GM20000 (cell line): ENCODE data around the gene SCAP.
"Not testable (repeated sequence)": the region's sequence is repeated elsewhere in the genome, so short reads cannot be mapped to it uniquely, and the experiment has no call there.

Source experiments
- DNase-seq: peaks from one replicate; pipeline ENCODE4 v3.0.0; 2012; ENCODE audit warnings: low spot score
- CTCF ChIP-seq: IDR thresholded peaks from 2 replicates; pipeline ENCODE4 v1.5.1; 2012; ENCODE audit warnings: mild to moderate bottlenecking, control low read depth; ENCODE audit errors: extremely low read depth, missing control alignments

Gene SCAP

DNA sequence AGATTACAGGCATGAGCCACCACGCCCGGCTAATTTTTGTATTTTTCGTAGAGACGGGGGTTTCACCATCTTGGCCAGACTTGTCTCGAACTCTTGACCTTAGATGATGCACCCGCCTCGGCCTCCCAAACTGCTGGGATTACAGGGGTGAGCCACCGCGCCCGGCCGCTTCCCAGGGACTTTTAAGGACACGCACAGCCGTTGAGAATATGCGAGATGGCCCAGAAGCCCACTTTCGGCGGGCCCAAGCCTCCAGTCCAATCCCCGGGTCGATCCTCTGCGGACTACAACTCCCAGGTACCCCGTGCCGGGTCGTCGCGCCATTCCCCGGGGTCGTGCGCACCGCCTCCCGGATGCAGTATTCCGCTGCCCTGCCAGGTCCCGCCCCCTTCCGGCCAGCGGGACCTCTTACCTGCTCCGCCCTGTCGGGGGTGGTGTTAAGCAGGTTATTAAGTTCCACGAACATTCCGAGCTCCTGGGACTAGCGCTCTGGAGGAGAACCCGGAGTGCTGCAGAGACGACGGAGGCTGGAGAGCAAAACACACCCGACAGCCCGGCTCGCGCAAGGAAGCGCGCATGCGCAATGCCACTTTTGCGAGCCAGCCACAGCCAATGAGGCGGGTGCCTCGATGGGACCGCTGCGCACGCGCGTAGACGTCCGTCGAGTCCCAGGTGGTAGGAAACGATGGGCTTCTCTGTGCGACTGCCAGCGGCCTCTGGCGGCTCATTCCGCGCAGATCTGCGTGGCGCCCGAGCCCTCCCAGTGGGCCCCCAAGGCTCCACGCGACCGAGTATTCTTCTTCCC, 37.6 kb upstream of the SCAP start, which contains the start of gene ELP6:
Gene ELP6 (minus strand): TSS at position 588 of the 805 bp plus-strand sequence. CDS start 122 bp downstream, at position 466.
- peak; percentile 92 for DNase-seq
- TF ChIP-seq CTCF: peak; percentile 94

DNA sequence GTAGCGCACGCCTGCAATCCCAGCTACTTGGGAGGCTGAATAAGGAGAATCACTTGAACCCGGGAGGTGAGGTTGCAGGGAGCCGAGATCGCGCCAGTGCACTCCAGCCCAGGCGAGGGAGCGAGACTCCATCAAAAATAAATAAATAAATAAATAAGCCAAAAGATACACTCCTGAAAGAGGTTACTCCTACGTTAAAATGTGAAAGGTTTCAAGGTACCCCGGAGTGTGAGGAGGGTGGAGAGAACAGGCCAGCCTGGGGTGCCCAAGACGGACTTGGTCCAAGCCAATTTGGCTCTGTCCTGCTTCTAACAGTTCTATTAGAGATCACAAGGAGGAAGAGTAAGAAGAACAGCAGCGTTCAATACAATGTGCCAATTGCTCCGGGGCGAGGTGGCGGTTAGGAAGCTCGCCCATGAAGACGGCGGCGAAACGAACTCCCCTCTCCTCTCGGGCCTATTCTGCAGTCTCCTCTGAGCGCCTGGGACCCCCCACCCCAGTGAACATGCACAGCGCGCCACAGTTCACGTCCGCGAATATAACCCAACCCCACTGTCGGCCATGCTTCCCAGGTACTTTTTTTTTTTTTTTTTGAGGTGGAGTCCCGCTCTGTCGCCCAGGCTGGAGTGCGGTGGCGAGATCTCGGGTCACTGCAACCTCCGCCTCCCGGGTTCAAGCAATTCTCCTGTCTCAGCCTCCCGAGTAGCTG, 36.8 kb upstream of the SCAP start:
- TF ChIP-seq CTCF: no peak
- DNase-seq: no peak

GRCh38 chr3:47505267-47505666, 29.5 kb upstream of the SCAP start:
- not testable (repeated sequence) for DNase-seq

DNA sequence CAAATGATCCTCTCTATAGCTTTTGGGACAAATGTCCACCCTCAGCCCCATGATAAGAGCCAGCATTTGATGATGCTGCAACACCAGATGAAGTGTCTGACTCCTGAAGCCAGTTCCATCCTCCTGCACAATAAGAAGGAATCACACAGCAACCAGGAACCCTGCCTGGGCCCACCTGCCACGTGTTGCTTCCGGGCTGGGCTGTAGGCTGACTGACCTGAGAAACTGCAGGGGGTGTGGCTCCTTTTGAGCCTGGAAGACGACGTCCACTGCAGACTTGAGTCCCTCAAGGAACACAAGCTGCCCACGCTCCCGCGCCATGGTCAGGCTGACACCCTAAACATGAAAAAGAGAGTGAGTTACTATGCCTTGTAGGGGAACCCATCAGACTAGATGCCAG, 28.4 kb upstream of the SCAP start:
- TF ChIP-seq CTCF: no peak

DNA sequence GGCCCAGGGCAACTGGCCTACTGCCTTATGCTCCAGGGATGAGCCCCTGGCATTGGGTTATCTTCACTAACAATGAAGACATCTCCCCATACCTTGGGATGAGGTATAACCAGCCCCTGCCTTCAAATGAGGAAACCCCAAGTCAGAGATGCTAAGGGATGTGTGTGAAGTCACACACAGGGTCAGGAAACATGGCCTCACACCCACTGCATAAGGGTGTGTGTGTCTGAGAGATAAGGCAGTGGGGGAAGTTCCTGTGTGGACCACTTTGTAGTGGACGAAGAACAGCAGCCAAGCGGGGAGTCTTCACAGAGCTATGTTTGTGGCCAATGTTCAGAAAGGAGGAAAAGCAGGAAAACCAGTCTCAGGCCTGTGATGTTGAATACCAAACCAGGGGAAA, 27.3 kb upstream of the SCAP start:
- no peak for TF ChIP-seq CTCF
- DNase-seq: no peak

More for the DNA sequence above, 28.4 kb upstream of the SCAP start:
- DNase-seq: no peak

- no peak for DNase-seq
- TF ChIP-seq CTCF: no peak
Measured at GRCh38 chr3:47496892-47497291, 21.2 kb upstream of the SCAP start.

DNA sequence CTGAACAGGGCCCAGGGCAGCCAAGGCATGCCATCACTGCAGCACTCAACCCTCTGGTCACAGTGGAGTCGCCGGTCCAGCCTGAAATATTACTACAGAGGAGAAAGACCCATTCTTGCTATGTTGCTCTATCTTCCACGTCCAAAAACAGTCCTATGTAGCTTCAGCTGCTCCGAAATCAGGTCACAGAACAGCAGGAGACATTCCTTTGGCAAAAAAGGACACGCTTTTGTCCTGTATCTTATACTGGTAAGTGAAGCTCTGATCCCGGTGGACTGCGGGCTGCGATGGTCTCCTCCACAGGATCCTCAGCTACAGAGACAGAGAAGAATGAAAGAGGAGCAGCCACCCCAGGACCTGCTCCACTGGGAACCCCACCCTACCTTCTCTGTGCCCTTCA, 20.1 kb upstream of the SCAP start:
- TF ChIP-seq CTCF: no peak

More for the DNA sequence above, 20.1 kb upstream of the SCAP start:
- DNase-seq: no peak
